GM18519 (cell line): ENCODE results near the gene SSR1.
A peak's percentile ranks its signal among the peaks of the same experiment; 100 is the strongest.

Source experiments
- ATAC-seq: cut with Tn5 transposase; IDR thresholded peaks from one replicate; pipeline ENCODE4 v1.9.1; 2021; ENCODE audit warnings: mild to moderate bottlenecking, moderate library complexity; ENCODE audit not compliant: unreplicated experiment, low FRiP score

The SSR1 gene

GRCh38 chr6:7241709-7242645 lies 71.0 kb downstream of the SSR1 start:
- no peak for ATAC-seq

GRCh38 chr6:7241160-7241559 lies 71.8 kb downstream of the SSR1 start:
- no peak for ATAC-seq

GRCh38 chr6:7240351-7240750 lies 72.6 kb downstream of the SSR1 start:
- no peak for ATAC-seq

- no peak for ATAC-seq
These were observed 73.4 kb downstream of the SSR1 start for GRCh38 chr6:7239590-7239948.

- no peak for ATAC-seq
These were observed 74.0 kb downstream of the SSR1 start for GRCh38 chr6:7238900-7239589.

- ATAC-seq: no peak
These were observed 74.5 kb downstream of the SSR1 start for GRCh38 chr6:7238526-7238899.

DNA sequence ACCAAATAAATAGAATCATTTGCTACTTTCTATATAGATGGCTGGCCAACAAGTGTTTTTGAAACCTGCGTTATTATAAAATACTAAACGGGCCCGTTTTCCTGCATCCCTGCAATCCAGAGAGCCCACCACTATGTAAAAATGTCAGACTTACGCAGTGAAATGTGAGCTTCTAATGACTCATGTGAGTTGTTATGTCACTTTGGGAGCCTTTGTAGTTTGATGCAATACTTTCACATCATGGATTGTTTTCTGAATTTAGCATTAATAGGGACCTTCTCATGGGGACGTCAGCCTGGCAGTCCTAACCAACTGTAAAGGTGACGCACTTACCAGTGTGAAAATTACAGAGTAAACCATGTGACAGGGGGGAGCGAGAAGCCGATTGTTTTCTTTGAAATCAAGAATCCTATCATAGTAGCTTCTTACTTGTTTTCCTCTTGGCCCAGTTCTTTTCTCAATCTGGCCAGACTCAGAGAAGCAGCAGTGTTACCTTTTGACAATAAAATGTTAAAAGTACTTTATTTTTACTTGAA lies 75.3 kb downstream of the SSR1 start:
- no peak for ATAC-seq

GRCh38 chr6:7236306-7237209 lies 76.4 kb downstream of the SSR1 start:
- ATAC-seq: peak; percentile 55

GRCh38 chr6:7235712-7236305 lies 77.2 kb downstream of the SSR1 start:
- no peak for ATAC-seq

- no peak for ATAC-seq
These were observed 78.5 kb downstream of the SSR1 start for GRCh38 chr6:7234547-7234946.

DNA sequence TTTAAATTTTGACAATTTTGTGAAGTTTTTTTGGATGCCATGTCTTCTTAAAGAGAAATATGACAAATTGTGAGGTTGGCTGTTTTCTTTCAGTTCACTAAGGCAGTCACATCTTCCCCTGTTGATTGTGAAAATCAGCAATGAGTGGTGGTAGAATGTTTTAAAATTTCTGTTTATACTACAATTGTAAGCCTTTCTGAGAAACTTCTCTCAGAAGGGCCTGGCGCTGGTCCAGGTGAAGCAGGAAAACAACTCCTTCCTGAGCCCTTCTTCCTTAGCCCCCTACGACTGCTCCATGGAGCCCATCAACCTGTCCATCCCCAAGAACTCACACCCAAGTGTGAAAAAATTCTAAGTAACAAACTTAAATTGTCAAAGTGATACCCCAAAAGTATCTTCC lies 80.6 kb downstream of the SSR1 start:
- ATAC-seq: no peak

DNA sequence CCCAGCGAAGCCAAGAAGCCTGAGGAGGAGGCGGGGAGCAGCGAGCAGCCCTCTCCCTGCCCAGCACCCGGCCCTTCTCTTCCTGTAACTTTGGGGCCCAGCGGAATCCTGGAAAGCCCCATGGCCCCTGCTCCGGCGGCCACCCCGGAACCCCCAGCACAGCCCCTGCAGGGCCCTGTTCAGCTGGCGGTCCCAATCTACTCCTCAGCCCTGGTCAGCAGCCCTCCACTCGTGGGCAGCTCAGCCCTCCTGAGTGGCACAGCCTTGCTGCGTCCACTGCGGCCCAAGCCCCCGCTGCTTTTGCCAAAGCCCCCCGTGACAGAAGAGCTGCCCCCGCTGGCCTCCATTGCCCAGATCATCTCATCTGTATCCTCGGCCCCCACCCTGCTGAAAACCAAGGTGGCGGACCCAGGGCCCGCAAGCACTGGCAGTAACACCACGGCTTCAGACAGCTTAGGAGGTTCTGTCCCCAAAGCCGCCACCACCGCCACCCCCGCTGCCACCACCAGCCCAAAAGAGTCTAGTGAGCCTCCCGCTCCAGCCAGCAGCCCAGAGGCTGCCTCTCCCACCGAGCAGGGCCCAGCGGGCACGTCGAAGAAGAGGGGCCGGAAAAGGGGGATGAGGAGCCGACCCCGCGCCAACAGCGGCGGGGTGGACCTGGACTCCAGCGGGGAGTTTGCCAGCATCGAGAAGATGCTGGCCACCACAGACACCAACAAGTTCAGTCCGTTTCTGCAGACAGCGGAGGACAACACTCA lies 81.9 kb downstream of the SSR1 start:
- no peak for ATAC-seq

- no peak for ATAC-seq
These were observed 82.7 kb downstream of the SSR1 start for GRCh38 chr6:7230327-7230691.

GRCh38 chr6:7229376-7230326 lies 83.3 kb downstream of the SSR1 start:
- ATAC-seq: no peak

DNA sequence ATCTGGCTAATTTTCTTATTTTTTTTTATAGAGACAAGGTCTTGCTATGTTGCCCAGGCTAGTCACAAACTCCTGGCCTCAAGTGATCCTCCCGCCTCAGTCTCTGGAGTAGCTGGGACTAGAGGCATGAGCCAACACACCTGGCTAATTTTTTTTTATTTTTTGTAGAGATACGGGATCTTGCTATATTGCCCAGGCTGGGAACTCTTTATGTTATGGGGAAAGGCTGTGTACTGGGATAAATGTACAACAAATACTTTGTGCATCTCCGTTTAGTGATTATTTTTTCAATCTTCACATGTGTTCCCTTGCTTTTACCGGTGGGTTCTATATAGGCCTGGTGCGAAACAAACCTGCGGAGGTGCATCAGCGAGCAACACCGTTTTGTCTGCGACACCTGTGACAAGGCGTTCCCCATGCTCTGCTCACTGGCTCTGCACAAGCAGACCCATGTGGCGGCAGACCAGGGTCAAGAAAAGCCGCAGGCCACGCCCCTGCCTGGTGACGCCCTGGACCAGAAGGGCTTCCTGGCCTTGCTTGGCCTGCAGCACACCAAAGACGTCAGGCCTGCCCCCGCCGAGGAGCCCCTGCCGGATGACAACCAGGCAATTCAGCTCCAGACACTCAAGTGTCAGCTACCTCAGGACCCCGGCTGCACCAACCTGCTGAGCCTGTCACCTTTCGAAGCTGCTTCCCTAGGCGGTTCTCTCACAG lies 84.2 kb downstream of the SSR1 start:
- no peak for ATAC-seq

DNA sequence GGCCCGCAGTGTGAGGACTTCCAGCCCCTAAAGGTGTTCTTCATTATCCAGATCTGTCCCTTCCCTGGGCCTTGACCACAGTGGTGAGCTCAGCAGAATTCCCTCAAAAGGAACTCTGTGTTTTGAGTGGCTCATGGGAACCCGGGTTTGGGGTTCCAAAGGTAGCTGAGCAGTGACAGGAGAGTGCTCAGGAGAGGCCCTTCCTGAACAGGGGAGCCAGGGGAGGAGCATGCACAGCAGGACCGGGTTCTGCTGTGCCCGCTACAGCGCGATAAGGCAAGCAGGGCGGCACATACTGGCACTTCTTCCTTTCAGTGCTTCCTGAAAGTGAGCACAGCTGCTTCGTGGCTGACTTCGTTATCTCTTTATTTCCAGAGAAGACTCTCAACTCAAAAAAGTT lies 88.3 kb downstream of the SSR1 start:
- no peak for ATAC-seq

DNA sequence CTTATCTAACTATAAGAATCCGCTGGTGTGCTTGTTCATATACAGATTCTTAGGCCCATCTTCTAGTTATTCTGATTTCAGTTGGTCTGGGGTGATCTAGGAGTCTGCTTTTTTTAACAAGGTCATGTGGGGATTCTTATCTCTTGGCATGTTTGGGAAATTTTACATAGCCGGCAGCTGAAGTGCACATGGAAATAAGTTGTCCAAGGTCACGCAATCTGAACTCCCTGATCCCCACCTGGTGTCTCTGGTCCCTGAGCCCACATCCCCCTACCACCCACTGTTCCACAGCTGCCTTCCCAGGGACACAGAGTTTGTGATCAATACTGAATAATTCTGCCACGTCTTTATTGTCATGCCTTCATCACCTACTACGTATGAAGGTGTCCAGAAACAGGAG lies 90.8 kb downstream of the SSR1 start:
- no peak for ATAC-seq

GRCh38 chr6:7219310-7219709 lies 93.7 kb downstream of the SSR1 start:
- ATAC-seq: no peak
